ENCODE data around the gene PRICKLE3.
"Not testable (repeated sequence)": the region's sequence is repeated elsewhere in the genome, so short reads cannot be mapped to it uniquely, and the experiment has no call there.

Gene PRICKLE3

GRCh38 chrX:49177873-49178480 lies 8.2 kb downstream of the PRICKLE3 start:
- DNase-seq = no peak

- DNase-seq = no peak
Observed at GRCh38 chrX:49177338-49177833, 8.8 kb downstream of the PRICKLE3 start.

- DNase-seq = no peak
Observed at GRCh38 chrX:49176421-49177326, 9.5 kb downstream of the PRICKLE3 start.

GRCh38 chrX:49175435-49176274 lies 10.5 kb downstream of the PRICKLE3 start:
- DNase-seq = no peak

- DNase-seq = no peak
Observed at GRCh38 chrX:49174723-49175122, 11.4 kb downstream of the PRICKLE3 start.

GRCh38 chrX:49173544-49173943 lies 12.6 kb downstream of the PRICKLE3 start:
- DNase-seq = not testable (repeated sequence)

- DNase-seq = peak; percentile 68
Observed at GRCh38 chrX:49172280-49172780, 13.8 kb downstream of the PRICKLE3 start.

GRCh38 chrX:49171752-49172279 lies 14.4 kb downstream of the PRICKLE3 start, which contains the start of gene PLP2:
PLP2 (plus strand) TSS chrX:49171898; CDS start chrX:49172001, 103 bp downstream.
- DNase-seq = peak; percentile 66

- no peak for DNase-seq
Observed at GRCh38 chrX:49167740-49168108, 18.4 kb downstream of the PRICKLE3 start.

GRCh38 chrX:49166914-49167739 lies 19.0 kb downstream of the PRICKLE3 start:
- DNase-seq = peak; percentile 64

GRCh38 chrX:49165901-49166881 lies 20.0 kb downstream of the PRICKLE3 start:
- peak; percentile 69 for DNase-seq

- no peak for DNase-seq
Observed at GRCh38 chrX:49164589-49165360, 21.4 kb downstream of the PRICKLE3 start.

- DNase-seq = peak; percentile 82
Observed at GRCh38 chrX:49163555-49164419, 22.4 kb downstream of the PRICKLE3 start.

GRCh38 chrX:49162620-49163019 lies 23.6 kb downstream of the PRICKLE3 start, which contains the start of gene MAGIX:
MAGIX (plus strand) TSS chrX:49162758; CDS start chrX:49162890, 132 bp downstream.
- no peak for DNase-seq

GRCh38 chrX:49161632-49162031 lies 24.5 kb downstream of the PRICKLE3 start:
- no peak for DNase-seq

GRCh38 chrX:49160908-49161307 lies 25.3 kb downstream of the PRICKLE3 start:
- no peak for DNase-seq

GRCh38 chrX:49157194-49157593 lies 29.0 kb downstream of the PRICKLE3 start:
- DNase-seq = no peak

Measured in activated CD4-positive, CD25-positive, alpha-beta regulatory T cell treated with anti-CD3 and anti-CD28 coated beads, Interleukin-2, amount 50 U/mL, for 72 hours (primary cell).